ENCODE measurements around the gene GRAMD1B. TPM values are rescaled to one million over a fixed set of nuclear protein-coding genes. Genes with fewer than 3 reads are reported as not detected.
"Not testable (repeated sequence)": the region's sequence is repeated elsewhere in the genome, so short reads cannot be mapped to it uniquely, and the experiment has no call there.

The GRAMD1B gene
- total RNA-seq, 1 donor from 2014 or later: 2.0 TPM

DNA sequence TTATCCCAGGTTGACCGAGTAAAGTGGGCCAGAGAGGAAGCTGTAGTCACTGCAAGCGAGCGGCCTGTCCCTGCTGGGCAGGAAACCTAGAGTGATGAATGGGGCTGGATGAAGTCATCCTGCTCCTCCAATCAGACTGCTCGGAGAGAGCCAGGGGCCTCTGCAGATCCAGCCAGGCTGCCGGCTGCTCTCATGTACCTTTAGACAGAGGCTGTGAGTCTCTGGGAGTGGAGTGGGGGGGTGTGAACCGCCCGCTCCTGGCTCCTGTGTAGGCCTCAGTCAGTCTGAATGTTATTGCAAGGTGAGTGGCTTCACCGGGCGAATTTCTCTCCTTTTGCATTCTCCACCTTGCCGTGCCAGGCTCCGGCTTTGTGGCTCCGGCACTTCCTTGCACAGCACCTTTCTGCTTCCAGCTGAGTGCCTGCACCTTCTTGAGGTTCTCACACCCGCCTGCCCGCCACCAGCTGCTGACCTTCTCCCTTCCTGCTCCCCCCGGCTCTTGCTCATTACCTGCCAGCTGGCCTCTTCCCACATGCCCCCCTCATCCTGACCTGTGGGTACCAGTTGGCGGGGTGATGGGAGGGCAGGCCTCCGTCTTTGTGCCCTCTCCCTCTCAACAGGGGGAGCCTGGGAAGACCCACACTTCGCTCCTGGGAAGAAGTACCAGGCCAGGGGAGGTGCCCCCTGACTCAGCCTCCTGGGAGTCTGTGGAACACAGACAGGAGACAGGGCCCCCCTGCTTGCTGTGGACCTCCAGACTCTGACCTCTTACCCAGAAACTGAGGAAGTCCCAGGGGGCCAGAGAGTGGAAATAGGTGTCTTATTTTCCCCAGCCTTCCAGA is 79.9 kb downstream of the GRAMD1B start:
- DNase-seq (ENCODE audit: low read depth): no peak

DNA sequence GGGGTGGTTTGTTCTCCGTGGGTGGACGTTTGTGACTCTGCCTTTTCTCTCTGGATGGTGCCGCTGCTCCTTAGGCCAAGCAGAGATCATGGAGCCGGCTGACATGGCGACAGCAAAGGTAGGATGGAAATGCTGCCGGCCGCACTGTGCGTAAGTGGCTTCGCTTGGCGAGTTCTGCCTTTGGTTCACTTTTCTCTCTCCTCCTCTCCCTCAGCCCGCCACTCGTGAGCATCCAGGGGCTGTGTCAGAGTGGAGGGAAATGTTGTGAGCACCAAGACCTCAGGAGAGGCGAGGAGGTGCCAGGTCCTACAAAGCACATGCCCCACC is 80.5 kb downstream of the GRAMD1B start:
- no peak for DNase-seq (ENCODE audit: low read depth)

DNA sequence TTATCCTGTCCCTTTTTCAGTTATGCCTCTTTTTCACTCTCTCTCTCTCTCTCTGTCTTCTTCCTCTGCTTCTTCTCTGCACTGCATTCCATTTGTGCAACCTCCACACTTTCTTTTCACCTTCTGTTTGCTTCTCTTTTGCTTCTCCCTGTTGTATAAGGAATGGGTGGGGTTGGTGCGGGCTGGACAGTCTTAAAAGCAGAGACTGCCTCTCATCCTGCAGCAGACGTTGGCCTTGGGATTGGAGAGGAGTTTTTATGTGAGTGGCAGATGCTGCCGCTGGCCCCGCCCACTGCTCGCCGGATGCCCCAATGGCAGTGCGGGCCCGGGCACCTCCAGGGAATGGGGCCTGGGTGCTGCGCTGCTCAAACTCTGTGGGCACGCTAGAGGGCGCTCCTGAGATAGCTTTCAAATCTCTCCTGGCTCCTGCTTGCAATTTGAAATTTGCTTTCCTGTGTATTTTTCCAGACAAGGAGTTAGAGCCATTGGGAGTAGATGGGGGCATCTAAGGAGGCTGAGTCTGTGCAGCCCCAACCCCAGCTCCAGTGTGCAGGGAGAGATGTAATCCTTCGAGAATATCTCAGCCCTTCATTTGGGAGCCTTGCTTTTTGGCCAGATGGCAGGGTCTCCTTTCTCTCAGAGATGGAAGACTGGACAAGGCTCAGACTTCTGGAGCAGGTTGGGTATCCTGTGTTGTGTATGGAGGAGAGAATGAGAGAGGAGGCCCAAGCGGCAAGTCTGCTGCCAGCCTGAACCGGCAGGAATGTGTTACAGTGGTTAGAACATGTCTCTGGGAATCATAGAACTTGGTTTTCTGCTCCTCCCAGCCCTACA is 81.2 kb downstream of the GRAMD1B start:
- DNase-seq (ENCODE audit: low read depth): peak; percentile 69

DNA sequence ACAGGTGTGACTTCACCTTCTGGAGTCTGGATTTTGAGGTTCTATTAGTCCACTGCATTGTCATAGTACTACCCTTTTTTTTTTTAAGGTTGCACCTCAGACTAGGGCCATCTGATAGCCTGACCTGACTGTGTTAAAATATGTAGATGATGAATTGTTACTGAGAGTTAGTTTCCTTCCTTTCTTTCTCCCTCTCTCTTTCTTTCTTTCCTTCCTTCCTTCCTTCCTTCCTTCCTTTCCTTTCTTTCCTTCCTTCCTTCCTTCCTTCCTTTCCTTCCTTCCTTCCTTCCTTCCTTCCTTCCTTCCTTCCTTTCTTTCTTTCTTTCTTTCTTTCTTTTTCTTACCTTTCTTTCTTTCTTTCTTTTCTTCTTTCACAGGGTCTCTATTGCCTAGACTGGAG is 83.2 kb downstream of the GRAMD1B start:
- not testable (repeated sequence) for DNase-seq (ENCODE audit: low read depth)

DNA sequence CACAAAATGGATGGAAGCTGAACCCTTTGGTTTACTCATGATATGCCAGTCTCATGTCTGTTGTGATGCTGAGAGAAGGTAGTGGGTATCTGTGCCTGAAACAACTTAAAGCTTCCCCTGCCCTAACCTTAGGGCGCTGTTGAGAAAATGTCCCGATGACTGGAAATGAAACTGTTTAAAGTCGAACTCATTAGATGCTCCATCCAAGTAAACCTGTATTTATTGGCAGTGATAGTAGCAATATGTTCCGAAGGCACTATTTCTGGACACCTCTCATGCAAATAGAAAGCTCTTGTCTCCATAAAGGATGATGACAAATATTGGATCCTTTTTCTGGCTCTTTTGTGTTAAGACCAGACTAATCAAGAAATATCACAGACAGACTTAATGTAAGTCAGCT is 86.2 kb downstream of the GRAMD1B start:
- no peak for DNase-seq (ENCODE audit: low read depth)

DNA sequence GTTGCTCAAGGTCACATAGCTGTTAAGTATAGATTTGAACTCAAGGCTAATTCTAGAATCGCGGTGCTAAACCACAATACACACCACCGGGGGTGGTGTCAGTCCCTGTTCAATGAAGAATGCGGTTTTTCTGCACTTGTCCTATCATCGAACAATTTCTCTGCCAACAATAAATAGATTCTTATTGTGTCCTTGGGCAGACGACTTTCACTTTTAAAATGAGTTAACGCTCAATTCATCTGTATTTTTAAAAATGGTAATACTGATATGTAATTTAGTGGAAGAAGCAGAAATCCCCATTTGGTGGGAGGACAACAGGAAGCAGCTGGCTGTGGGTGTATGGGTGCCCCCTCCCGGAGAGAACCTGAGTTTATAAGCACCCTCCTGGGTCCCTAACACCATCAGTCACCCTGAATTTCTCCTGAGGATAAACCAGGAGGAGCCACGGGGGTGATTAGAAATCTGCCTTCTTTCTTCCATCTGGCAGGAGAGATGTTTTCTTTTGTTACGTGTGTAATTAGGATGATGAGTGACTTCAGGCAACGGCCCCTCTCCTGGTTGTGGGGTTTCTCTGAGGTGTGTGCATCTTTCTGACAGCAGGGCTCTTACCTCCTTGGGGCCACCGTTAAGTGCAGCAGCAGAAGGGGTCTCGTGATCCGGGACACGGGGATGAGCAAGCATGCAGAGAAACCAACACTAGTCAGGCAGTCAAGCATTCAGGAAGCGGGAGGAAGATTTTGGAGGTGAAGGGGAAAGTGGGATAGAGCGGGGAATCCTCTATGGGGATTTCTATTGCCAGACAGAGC is 87.7 kb downstream of the GRAMD1B start:
- no peak for DNase-seq (ENCODE audit: low read depth)

DNA sequence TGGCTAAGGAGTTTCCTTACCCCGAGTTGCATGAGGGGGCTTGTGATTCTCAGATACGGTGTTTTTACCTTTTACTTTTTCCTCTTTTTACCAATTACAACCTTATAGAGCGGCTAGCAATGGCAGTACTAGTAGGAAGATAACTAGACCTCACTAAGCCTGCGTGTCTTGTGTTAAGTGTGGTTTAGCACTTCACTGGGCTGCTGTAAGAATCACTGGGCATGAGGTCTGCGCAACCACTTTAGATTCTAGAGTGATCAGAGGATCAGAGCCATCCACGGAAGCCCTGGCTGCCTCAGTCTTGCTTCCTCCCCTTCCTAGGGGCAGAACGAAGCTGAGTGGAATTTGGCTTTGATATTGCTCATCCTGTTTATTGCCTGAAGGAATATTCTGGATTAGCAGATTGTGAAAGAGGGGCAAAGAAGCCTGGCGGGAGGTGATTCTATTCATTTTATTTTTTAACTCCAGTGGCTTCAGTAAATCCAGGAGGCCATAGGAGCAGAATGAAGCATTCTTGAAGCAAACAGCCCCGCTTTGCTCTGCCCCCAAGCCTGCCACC is 88.5 kb downstream of the GRAMD1B start:
- DNase-seq (ENCODE audit: low read depth): no peak

DNA sequence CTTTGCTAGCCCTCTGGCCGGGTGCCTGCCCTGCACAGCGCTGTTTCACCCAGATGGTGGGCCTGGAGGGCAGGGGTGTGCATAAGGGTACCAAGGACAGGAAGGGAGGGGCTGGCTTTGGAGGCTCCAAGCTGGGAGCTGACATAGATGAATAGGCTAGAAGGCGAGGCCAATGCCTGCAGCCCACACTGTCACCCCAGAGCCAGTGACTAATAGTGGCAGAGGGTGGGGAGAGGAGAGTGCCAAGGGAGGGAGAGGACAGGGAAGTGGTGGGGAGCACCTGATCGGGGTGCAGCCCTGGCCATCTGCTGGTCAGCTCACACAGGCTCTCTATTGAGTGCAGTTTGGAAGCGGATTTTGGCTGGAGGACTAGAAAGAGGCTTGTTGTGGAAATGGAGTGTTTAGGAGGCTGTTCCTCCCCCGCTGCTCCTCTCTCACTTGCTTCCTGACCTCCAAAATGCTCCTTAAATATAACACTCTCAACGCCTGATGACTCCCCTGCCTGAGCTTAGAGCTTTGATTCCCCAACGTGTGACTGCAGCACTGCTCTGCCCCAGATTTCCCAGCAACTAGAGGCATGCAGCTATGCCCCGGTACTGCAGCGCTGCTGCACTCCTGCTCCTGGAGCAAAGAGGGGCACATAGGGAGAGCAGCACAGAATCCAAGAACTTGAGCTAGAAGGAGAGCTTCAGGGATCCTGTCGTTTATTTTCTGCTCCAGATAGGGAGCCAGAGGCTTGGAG is 89.2 kb downstream of the GRAMD1B start:
- DNase-seq (ENCODE audit: low read depth): no peak

DNA sequence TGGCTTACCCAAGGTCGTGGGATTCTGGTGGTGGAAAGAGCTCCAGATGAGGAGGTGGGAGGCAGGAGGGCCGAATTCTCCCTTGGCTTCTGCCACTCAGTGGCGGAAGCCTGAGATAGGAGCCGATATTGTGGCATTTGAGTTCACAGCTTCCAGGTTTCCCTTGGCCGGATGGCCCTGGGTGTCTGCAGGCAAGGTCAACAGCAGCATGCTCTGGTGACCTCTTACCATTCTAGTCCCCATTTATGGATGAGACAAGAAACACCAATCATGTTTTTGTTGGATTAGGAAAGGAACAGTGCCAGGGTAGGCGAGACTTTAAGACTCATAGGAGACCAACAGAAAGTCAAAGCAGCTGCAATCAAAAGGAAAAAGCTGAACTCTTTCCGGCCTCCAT is 89.7 kb downstream of the GRAMD1B start:
- DNase-seq (ENCODE audit: low read depth): no peak

DNA sequence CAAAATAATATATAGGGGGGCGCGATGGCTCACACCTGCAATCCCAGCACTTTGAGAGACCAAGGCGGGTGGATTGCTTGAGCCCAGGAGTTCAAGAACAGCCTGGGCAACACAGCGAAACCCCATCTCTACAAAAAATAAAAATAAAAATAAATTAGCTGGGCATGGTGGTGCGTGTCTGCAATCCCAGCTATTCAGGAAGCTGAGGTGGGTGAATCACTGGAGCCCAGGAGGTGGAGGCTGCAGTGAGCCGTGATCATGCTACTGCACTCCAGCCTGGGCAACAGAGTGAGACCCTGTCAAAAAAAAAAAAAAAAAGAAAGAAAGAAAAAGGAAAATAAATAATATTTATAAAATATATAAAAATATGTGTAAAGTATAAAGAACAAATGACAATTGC is 90.4 kb downstream of the GRAMD1B start:
- DNase-seq (ENCODE audit: low read depth): not testable (repeated sequence)

DNA sequence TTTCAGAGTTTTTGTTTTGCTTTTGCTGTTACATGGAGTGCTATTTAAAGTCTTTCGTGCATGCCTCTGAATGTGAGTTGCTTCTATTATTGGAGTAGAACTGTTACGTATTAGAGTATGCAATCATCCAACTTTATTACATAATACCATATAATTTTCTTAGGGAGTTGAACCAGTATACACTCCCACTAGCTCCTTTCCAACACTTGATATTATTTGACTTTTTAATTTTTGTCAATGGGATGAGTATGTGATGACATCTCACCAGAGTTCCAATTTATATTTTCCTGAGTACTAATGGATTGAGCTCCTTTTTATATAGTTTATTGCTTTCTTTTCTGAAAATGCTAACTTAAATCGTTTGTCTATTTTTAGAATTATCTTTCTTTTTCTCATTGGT is 90.9 kb downstream of the GRAMD1B start:
- DNase-seq (ENCODE audit: low read depth): no peak

DNA sequence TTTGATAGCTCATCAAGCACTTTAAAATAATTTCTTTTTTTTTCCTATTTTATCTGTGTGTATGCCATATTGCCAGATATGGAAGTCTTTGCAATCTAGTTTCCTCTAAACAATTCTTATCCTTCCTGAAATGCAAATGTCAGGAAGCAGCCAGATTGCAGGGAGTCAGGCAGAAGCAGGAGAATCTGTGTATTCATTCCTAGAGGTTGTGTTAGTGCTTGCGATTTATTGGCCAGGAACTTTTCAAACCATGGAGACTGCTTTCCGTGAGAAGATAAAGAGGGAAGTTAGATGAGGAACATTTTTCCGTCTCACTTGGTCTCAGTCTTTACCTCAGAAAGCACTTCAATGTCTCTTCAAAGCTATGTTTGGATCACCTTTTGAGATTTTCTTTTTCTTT is 91.9 kb downstream of the GRAMD1B start:
- DNase-seq (ENCODE audit: low read depth): no peak

DNA sequence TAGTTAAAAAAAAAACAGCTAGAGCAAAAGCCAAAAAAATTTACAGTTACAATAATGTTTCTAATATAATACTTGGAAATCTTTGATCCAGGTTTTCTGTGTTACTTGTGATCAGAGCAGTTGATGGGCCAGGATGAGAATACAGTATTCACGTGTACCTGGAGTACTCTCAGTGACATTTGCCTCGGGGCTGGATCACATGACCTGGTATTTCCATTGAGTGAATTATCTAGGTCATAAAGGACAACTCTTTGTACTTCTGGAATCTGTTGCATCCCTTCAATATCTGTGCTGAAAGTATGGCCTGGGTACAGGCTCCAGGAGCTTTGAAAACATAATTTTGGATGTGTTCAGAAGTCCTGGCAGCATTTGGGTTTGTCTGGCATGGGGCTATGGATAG is 93.5 kb downstream of the GRAMD1B start:
- no peak for DNase-seq (ENCODE audit: low read depth)

DNA sequence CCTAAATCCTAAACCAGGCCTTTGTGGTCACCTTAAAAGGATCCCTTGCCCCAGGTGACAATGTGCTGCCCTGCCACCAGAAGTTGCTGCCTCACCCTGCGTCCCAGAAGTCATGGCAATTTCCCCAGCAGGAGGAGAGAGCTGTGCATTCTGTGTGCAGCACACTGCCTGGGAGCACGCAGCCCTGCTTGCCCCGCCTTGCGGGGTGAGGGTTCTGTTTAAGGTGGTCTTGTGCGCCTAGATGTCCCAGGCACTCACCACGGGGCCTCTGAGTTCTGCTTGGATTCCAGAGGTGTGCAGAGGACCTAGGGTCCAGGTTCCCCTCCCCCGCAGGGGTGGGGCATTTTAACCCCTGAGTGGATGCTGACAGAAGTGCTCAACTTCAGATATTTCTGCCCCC is 95.0 kb downstream of the GRAMD1B start:
- no peak for DNase-seq (ENCODE audit: low read depth)

DNA sequence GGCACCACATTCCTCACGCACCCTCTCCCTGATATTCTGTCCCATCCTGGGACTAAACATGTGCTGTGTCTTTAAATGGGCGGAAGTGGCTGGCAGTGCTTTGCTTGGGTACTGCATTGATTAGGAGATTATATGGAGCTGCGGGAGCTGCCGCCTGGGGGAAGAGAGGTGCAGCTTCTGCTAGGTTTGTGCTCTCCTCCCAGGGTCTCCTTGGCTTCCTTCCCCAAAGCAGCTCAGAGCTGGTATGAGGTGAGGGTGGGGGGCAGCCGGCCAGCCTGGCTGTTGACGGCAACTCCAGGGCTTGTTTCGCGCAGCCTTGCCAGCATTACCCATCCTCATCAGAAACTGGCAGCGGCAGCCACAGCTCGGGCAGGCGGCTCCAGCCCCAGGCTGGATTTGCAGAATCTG is 95.4 kb downstream of the GRAMD1B start:
- DNase-seq (ENCODE audit: low read depth): no peak

DNA sequence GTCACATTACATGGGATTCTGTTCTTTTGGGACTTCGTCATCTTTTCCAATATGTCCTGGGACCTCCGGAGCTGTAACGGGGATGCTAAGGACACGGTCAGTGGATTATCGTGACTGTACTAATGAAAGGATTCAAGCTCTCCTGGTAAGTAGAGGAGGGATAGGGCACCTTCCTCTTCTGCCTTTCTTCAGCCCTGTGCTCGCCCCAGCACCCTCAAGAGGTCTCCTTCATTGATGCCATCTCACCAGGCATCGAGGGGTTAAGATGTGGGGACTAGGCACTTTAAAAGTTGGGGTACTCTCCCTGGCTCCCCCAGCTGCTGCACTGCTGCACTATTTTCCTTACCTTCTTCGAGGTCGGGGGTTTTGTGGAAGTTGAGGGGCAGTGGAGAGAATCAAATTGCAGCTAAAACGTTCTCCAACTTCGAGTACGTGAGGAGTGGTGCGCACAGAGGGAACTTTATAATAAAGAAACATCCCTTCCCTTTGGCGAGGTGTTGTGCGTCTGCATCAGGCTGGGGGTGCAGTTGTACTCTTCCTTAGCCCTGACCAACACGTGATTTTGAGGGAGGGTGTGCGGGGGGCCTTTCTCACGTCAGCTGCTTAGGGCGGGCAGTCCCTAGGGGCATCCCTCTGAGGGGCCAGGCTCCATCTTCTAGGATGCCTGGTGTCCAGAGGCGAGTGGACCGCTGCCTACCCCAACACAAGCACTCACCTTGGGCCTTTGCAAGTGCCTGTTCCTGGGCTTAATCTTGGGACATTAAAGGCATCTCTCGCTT is 96.1 kb downstream of the GRAMD1B start:
- DNase-seq (ENCODE audit: low read depth): no peak

DNA sequence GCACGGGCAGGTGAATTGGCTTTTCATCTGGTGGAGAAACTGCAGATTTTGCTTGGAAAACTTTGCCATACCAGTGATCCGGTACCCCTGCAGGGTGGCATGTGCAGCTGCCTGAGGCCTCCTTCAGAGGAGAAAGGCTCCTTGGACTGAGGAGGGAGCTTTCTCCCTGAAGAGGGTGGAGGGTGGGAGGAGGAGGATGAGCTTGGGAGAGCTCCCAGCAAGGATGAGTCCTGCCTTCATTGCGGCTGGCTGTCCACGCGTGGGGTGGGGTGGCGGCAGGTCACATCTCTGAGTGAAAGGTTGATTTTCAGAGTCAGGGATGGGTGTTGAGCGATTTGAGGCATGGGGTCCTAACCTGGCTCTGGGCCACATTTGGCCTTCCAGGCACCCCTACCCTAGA is 96.8 kb downstream of the GRAMD1B start:
- no peak for DNase-seq (ENCODE audit: low read depth)

DNA sequence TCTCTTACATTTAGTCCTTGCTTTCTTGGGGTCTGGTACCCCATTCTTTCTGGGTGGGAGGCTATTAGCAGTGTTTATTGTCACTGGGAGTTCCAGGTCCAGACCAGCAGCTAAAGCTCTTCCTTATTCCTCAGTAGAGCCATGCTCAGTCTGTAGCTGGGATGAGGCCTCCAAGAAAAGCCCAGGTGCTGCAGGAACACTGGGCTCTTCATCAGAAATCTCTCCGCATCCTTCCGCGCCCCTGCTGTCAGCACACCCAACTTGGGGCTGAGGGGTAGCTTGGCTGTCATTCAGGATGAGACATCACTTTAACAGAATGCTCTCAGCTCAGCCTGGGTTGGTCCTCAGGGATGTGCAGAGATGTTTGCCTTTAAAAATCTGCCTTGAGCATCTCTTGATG is 97.5 kb downstream of the GRAMD1B start:
- no peak for DNase-seq (ENCODE audit: low read depth)

DNA sequence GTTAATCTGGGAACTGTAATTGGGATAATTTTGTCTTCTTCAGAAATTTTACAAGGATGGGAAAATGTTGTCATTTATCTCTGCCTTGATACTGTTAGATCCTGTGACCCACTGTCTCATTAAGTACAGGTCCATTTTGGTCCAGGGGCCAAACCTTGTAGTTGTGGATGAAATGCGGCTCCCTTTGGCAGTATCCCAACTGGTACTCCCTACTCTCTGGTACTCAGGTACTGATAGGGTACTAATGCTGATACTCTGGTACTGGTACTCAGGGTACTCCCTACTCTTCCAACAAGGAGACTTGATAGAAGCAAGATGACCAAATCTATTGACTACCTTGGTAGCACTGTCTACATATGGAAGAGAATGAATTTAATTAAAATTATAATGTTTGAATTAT is 97.9 kb downstream of the GRAMD1B start:
- DNase-seq (ENCODE audit: low read depth): no peak

DNA sequence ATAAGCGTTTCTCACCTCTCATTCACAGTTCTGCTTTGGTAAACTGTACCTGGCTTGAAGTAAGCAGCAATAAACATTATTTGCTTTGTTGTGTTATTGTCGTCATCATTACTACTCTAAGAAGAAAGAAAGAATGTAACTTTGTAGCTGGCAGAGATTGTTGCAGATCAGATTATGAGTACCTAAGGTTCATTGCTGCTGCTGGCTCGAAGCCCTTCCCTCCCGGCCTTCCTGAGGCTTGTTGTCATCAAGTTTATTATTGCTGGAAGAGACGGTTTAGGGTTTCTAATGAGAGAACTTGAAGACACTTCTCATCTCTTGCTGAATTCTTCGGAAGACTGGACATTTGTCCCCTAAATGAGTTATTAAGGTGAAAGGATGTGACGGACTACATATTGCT is 101.3 kb downstream of the GRAMD1B start:
- DNase-seq (ENCODE audit: low read depth): no peak

DNA sequence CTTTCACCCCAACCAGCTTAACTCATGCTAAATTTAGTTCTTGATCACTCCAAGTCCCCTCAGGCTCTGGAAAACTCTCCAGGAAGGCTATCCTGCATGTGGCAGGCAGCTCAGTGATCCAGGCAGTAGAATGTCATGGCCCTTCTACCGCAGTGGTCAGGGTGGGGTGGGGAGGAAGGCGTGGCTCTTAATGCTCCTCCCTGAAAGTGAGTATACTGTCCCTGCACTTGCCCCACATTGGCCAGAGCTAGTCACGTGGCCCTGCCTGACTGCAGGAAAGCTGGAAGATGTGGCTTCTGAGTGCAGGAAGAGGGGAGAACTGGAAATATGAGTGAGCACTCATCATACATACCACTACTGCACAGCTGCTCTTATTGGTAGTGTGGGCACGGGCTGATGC is 102.1 kb downstream of the GRAMD1B start:
- DNase-seq (ENCODE audit: low read depth): no peak
